ENCODE data around the gene TBC1D26.

The TBC1D26 gene

GRCh38 chr17:15777297-15777696 is 45.2 kb downstream of the TBC1D26 start:
- Histone ChIP-seq H3K4me1 (ENCODE audit: low read depth, poor library complexity, severe bottlenecking) (no peaks in the 10 kb centered on the region), H3K27me3 (ENCODE audit: insufficient read depth, low read depth) (no peaks in the 10 kb centered on the region), H4K20me1 (ENCODE audit: insufficient read depth) (no peaks in the 10 kb centered on the region), H3K4me2 (no peak overlapping the region), H3K9ac (no peak overlapping the region), H3K79me2 (ENCODE audit: insufficient read depth, low read depth) (no peaks in the 10 kb centered on the region), H3K4me3 (IDR thresholded peaks at IDR 0.05; ENCODE audit: insufficient read depth, low read depth, low read length) (no peak overlapping the region), H2AFZ (ENCODE audit: low read depth) (no peak overlapping the region), H3K27ac (no peak overlapping the region), H3K36me3 (ENCODE audit: insufficient read depth) (no peaks in the 10 kb centered on the region)
- no peak for TF ChIP-seq CTCF (conservative IDR thresholded peaks at IDR 0.05; ENCODE audit: low read depth, low read length)

- no peak overlapping the region for H3K9ac ChIP-seq
- no peaks in the 10 kb centered on the region for H3K4me1 ChIP-seq (ENCODE audit: low read depth, poor library complexity, severe bottlenecking)
- H3K27me3 ChIP-seq (ENCODE audit: insufficient read depth, low read depth) = no peaks in the 10 kb centered on the region
- H3K79me2 ChIP-seq (ENCODE audit: insufficient read depth, low read depth) = no peaks in the 10 kb centered on the region
- TF ChIP-seq CTCF (conservative IDR thresholded peaks at IDR 0.05; ENCODE audit: low read depth, low read length) = no peak
- H3K27ac ChIP-seq = no peak overlapping the region
- H4K20me1 ChIP-seq (ENCODE audit: insufficient read depth) = no peaks in the 10 kb centered on the region
- no peak overlapping the region for H3K4me2 ChIP-seq
- no peak overlapping the region for H2AFZ ChIP-seq (ENCODE audit: low read depth)
- no peaks in the 10 kb centered on the region for H3K36me3 ChIP-seq (ENCODE audit: insufficient read depth)
- no peak overlapping the region for H3K4me3 ChIP-seq (IDR thresholded peaks at IDR 0.05; ENCODE audit: insufficient read depth, low read depth, low read length)
Measured at GRCh38 chr17:15777717-15778116, 45.6 kb downstream of the TBC1D26 start.

DNA sequence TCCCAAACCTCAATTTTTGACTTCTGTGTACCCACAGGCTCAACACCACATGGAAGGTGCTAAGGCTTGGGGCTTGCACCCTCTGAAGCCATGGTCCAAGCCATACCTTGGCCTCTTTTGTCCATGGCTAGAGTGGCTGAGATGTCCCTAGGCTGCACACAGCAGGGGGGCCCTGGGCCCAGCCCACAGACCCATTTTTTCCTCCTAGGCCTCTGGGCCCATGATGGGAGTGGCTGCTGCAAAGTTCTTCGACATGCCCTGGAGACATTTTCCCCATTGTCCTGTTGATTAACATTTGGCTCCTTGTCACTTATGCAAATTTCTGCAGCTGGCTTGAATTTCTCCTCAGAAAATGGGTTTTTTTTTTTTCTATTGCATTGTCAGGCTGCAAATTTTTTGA is 47.0 kb downstream of the TBC1D26 start:
- Histone ChIP-seq H3K27me3 (ENCODE audit: insufficient read depth, low read depth) (no peaks in the 10 kb centered on the region), H3K4me2 (no peak overlapping the region), H3K4me1 (ENCODE audit: low read depth, poor library complexity, severe bottlenecking) (no peaks in the 10 kb centered on the region), H2AFZ (ENCODE audit: low read depth) (no peak overlapping the region), H4K20me1 (ENCODE audit: insufficient read depth) (no peaks in the 10 kb centered on the region), H3K27ac (no peak overlapping the region), H3K36me3 (ENCODE audit: insufficient read depth) (no peaks in the 10 kb centered on the region), H3K79me2 (ENCODE audit: insufficient read depth, low read depth) (no peaks in the 10 kb centered on the region), H3K9ac (no peak overlapping the region), H3K4me3 (IDR thresholded peaks at IDR 0.05; ENCODE audit: insufficient read depth, low read depth, low read length) (no peak overlapping the region)
- TF ChIP-seq CTCF (conservative IDR thresholded peaks at IDR 0.05; ENCODE audit: low read depth, low read length) = no peak

GRCh38 chr17:15780188-15780587 is 48.1 kb downstream of the TBC1D26 start:
- no peaks in the 10 kb centered on the region for H3K36me3 ChIP-seq (ENCODE audit: insufficient read depth)
- TF ChIP-seq CTCF (conservative IDR thresholded peaks at IDR 0.05; ENCODE audit: low read depth, low read length) = no peak
- H3K9ac ChIP-seq = no peak overlapping the region
- H4K20me1 ChIP-seq (ENCODE audit: insufficient read depth) = no peaks in the 10 kb centered on the region
- no peak overlapping the region for H3K4me2 ChIP-seq
- no peaks in the 10 kb centered on the region for H3K4me1 ChIP-seq (ENCODE audit: low read depth, poor library complexity, severe bottlenecking)
- H3K79me2 ChIP-seq (ENCODE audit: insufficient read depth, low read depth) = no peaks in the 10 kb centered on the region
- no peak overlapping the region for H3K27ac ChIP-seq
- no peak overlapping the region for H2AFZ ChIP-seq (ENCODE audit: low read depth)
- no peak overlapping the region for H3K4me3 ChIP-seq (IDR thresholded peaks at IDR 0.05; ENCODE audit: insufficient read depth, low read depth, low read length)
- H3K27me3 ChIP-seq (ENCODE audit: insufficient read depth, low read depth) = no peaks in the 10 kb centered on the region

DNA sequence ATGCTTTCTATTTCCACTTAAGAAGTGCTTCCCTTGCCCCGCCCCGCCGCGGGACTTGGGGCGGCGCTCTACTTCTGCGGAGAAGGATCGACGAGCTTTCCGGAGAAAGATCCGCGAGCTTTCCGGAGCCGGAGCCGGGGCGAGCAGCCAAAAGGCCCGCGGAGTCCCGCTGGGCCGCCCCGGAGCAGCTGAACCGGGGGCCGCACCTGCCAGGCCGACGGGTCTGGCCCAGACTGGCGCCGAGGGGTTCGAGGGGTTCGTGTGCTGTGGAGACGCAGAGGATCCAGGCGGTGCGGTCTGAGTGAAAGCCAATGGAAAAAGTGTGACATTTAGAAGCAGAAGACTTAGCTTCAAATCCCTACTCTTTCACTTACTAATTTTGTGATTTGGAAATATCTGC is 50.8 kb downstream of the TBC1D26 start:
- no peak overlapping the region for H3K27ac ChIP-seq

More for the DNA sequence above, 50.8 kb downstream of the TBC1D26 start:
- Histone ChIP-seq H3K79me2 (ENCODE audit: insufficient read depth, low read depth) (no peaks in the 10 kb centered on the region), H3K4me2 (no peak overlapping the region), H3K4me3 (IDR thresholded peaks at IDR 0.05; ENCODE audit: insufficient read depth, low read depth, low read length) (no peak overlapping the region), H3K9ac (no peak overlapping the region), H2AFZ (ENCODE audit: low read depth) (no peak overlapping the region), H3K4me1 (ENCODE audit: low read depth, poor library complexity, severe bottlenecking) (no peaks in the 10 kb centered on the region), H3K36me3 (ENCODE audit: insufficient read depth) (no peaks in the 10 kb centered on the region), H3K27me3 (ENCODE audit: insufficient read depth, low read depth) (no peaks in the 10 kb centered on the region), H4K20me1 (ENCODE audit: insufficient read depth) (no peaks in the 10 kb centered on the region)
- TF ChIP-seq CTCF (conservative IDR thresholded peaks at IDR 0.05; ENCODE audit: low read depth, low read length) = no peak
